Gastroesophageal sphincter (tissue), 4 donors: ENCODE results near the gene DOK5. TPM values are rescaled to one million over a fixed set of nuclear protein-coding genes. Genes with fewer than 3 reads are reported as not detected.

ENCODE experiments used
- ATAC-seq: fragments of 150-250 bp; one replicate; pipeline ENCODE4 v1.9.1; 2016; ENCODE audit warnings: mild to moderate bottlenecking, moderate library complexity
- H3K27ac ChIP-seq, 4 donors: fragments of 200-600 bp; sonication (generic) in 3 of 4; 1 replicate in 3 of 4; 2 replicates in 1 of 4; pipeline ENCODE4 v1.5.1; 2016 to 2019
- H3K27me3 ChIP-seq: fragments of 200-600 bp; sonication (generic); one replicate; pipeline ENCODE4 v1.5.1; 2019
- H3K36me3 ChIP-seq, 2 donors: fragments of 200-600 bp; sonication (generic); one replicate each; pipeline ENCODE4 v1.5.1; 2019; ENCODE audit warnings: control low read depth in 1 of 2
- H3K4me1 ChIP-seq, 3 donors: fragments of 200-600 bp; sonication (generic); 1 replicate in 2 of 3; 2 replicates in 1 of 3; pipeline ENCODE4 v1.5.1; 2016 to 2019; ENCODE audit warnings: control low read depth in 2 of 3
- H3K4me3 ChIP-seq, 2 donors: fragments of 200-600 bp; sonication (generic); one replicate each; pipeline ENCODE4 v1.5.1; 2019; ENCODE audit warnings: mild to moderate bottlenecking in 1 of 2, moderate library complexity in 1 of 2
- H3K9me3 ChIP-seq, 3 donors: fragments of 200-600 bp; sonication (generic); one replicate each; pipeline ENCODE4 v1.5.1; 2017 to 2019; ENCODE audit warnings: control low read depth in 2 of 3
- EP300 ChIP-seq: sonication (generic); formaldehyde crosslinking; IDR thresholded peaks from one replicate; pipeline ENCODE4 v1.6.1; 2017; ENCODE audit warnings: antibody characterized with exemption, mild to moderate bottlenecking
- POLR2A ChIP-seq, 2 donors: fragments of 450-650 bp; IDR thresholded peaks; one replicate each; pipeline ENCODE4 v1.6.1; 2017; ENCODE audit warnings: antibody characterized with exemption in 2 of 2, mild to moderate bottlenecking in 2 of 2, moderate library complexity in 1 of 2
- POLR2AphosphoS5 ChIP-seq: sonication (generic); formaldehyde crosslinking; IDR thresholded peaks from one replicate; pipeline ENCODE4 v1.6.1; 2017; ENCODE audit warnings: antibody characterized with exemption
- WGBS, 2 donors: methylation state at CpG; one replicate each; pipeline ENCODE4 v1.1.5; 2018; ENCODE audit warnings: low coverage in 1 of 2; 5-methylcytosine and 5-hydroxymethylcytosine counted together
- total RNA-seq, 4 donors: library from RNA; depleted of rRNA; stranded (reverse); fragments of >200 nt; gene quantifications; one replicate each; pipeline ENCODE4 v1.1.0, GENCODE V29; 2016
- TF ChIP-seq, protein P1 (sequence below), 4 experiments: fragments of 200-600 bp in 2 of 4; fragments of 450-650 bp in 2 of 4; sonication (generic) in 1 of 4; IDR thresholded peaks; one replicate each; pipeline ENCODE4 v1.5.1; 2017 to 2019; ENCODE audit warnings: antibody characterized with exemption in 4 of 4, mild to moderate bottlenecking in 2 of 4, moderate library complexity in 2 of 4

DOK5 gene
- total RNA-seq, 4 donors from 2014 or later, result 0.62 to 2.7 (median 1.4) TPM

DNA sequence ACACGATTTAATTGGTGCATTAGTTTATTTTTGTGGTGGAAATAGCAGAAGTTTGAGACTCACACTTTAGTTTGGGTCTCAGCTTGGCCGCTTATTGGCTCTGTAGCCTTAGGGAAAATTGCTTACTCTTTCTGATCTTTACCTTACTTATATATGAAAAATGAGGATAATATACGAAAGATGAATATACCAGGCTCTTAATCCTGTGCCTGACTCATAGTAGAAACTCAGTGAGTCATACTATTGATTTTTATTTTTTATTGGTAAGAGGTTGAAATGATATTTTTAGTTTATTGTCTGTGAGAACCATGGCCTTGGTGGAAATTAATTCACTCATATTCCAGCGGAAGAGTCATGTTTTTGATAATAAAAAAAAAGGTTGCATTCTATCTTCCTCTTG is 11.2 kb downstream of the DOK5 start:
- TF ChIP-seq EP300, result no peak
- TF ChIP-seq, protein P1, sequence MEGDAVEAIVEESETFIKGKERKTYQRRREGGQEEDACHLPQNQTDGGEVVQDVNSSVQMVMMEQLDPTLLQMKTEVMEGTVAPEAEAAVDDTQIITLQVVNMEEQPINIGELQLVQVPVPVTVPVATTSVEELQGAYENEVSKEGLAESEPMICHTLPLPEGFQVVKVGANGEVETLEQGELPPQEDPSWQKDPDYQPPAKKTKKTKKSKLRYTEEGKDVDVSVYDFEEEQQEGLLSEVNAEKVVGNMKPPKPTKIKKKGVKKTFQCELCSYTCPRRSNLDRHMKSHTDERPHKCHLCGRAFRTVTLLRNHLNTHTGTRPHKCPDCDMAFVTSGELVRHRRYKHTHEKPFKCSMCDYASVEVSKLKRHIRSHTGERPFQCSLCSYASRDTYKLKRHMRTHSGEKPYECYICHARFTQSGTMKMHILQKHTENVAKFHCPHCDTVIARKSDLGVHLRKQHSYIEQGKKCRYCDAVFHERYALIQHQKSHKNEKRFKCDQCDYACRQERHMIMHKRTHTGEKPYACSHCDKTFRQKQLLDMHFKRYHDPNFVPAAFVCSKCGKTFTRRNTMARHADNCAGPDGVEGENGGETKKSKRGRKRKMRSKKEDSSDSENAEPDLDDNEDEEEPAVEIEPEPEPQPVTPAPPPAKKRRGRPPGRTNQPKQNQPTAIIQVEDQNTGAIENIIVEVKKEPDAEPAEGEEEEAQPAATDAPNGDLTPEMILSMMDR (IDR thresholded peaks at IDR 0.05), result no peak
- no peak for TF ChIP-seq POLR2AphosphoS5
- TF ChIP-seq POLR2A (IDR thresholded peaks at IDR 0.05), result no peak
- no peaks in the 10 kb centered on the region for H3K27me3 ChIP-seq
- no peaks in the 10 kb centered on the region for H3K9me3 ChIP-seq
- no peak overlapping the region for H3K4me3 ChIP-seq
- no peak overlapping the region for H3K27ac ChIP-seq
- no peaks in the 10 kb centered on the region for H3K4me1 ChIP-seq
- 85 to 89% methylated on average over 3 to 4 of the region's 4 CpGs for WGBS, 2 donors
- H3K36me3 ChIP-seq, result no peaks in the 10 kb centered on the region
- ATAC-seq, result no peak

DNA sequence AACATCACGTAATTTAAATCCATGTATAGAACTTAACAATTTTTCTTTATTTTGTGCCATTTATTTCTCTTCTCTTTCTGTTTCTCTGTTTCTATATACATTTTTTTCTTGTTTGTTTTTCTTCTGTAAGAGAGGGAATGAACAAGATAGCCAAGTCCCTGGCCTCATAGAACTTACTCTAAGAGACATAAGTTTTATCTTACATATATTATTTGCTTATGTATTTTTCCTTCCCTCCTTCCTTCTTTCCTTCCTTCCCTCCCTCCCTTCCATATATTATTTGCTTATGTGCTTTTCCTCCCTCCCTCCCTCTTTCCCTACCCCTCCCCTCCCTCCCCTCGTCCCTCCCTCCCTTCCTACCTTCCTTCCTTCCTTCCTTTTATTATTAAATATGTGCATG is 13.0 kb downstream of the DOK5 start:
- WGBS, 2 donors, result 78 to 80% methylated on average over 2 of the region's 2 CpGs
- H3K4me1 ChIP-seq, result no peaks in the 10 kb centered on the region

DNA sequence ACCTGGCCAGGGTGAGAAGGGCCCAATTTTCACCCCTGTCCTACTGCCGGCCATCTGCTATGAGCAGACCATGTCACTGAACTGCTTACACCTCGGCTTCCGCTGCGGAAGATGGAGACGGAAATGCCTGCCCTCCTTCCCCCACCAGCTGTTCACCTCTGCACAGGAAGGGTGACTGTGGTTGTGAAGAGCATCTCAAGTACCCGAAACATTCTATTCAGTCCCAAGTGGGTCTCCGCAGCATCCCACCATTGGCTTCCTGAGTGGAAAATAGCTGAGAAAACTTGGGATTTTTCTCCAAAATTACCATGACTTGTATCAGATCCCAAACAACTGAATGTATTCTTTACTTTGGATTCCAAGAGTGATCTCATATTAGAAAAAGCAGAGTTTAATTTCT is 16.1 kb downstream of the DOK5 start:
- Histone ChIP-seq H3K9me3 (no peaks in the 10 kb centered on the region), H3K36me3 (no peaks in the 10 kb centered on the region), H3K4me1 (no peaks in the 10 kb centered on the region), H3K4me3 (no peak overlapping the region), H3K27ac (no peak overlapping the region), H3K27me3 (no peaks in the 10 kb centered on the region)
- ATAC-seq, result no peak
- no peak for TF ChIP-seq EP300
- WGBS, 2 donors, result 86 to 96% methylated on average over 5 to 6 of the region's 7 CpGs

More for the DNA sequence above, 13.0 kb downstream of the DOK5 start:
- H3K27me3 ChIP-seq, result no peaks in the 10 kb centered on the region
- no peak overlapping the region for H3K4me3 ChIP-seq
- H3K9me3 ChIP-seq, result no peaks in the 10 kb centered on the region
- H3K36me3 ChIP-seq, result no peaks in the 10 kb centered on the region
- no peak for TF ChIP-seq POLR2AphosphoS5
- TF ChIP-seq, protein P1 (IDR thresholded peaks at IDR 0.05), result no peak
- TF ChIP-seq POLR2A (IDR thresholded peaks at IDR 0.05), result no peak
- no peak for TF ChIP-seq EP300
- H3K27ac ChIP-seq, result no peak overlapping the region
- ATAC-seq, result no peak

DNA sequence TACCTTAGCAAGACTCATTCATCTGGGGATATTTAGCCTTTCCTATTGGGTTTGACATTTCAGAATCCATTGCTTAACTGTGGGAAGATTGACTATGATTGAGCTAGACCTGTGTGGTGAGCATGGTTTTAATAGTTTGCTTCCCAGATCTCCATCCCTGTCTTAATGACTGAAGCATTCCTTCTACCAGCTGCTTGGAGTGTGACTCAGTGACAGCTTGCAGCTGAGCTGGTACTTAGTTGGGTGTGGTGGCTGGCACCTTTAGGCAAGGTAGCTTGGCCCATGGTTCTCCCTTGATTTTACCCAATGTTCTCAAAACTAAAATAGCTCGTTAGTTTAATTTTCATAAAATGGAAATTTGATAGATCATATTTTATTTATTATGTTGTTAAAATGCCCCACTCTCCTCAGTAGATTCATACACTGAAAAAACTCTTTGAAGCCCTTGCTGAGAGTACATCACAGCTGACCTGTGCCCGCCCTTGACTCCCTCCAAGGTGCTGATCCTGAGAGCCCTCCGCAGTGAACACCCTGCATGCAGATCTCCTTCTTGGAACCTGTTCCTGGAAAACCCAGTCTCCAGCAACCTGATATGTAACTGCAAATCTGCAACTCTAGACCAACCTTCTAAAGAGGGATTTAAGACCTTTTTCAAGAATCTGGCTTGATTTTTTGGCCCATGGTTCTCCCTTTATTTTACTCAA is 19.1 kb downstream of the DOK5 start:
- no peak for ATAC-seq
- Histone ChIP-seq H3K27me3 (no peaks in the 10 kb centered on the region), H3K4me1 (no peaks in the 10 kb centered on the region), H3K27ac (no peak overlapping the region), H3K4me3 (no peak overlapping the region), H3K9me3 (no peaks in the 10 kb centered on the region), H3K36me3 (no peaks in the 10 kb centered on the region)
- no peak for TF ChIP-seq EP300
- no peak for TF ChIP-seq POLR2A (IDR thresholded peaks at IDR 0.05)
- TF ChIP-seq POLR2AphosphoS5, result no peak
- TF ChIP-seq, protein P1 (IDR thresholded peaks at IDR 0.05), result no peak
- WGBS, 2 donors, result 42 to 97% methylated on average over 2 to 3 of the region's 3 CpGs

DNA sequence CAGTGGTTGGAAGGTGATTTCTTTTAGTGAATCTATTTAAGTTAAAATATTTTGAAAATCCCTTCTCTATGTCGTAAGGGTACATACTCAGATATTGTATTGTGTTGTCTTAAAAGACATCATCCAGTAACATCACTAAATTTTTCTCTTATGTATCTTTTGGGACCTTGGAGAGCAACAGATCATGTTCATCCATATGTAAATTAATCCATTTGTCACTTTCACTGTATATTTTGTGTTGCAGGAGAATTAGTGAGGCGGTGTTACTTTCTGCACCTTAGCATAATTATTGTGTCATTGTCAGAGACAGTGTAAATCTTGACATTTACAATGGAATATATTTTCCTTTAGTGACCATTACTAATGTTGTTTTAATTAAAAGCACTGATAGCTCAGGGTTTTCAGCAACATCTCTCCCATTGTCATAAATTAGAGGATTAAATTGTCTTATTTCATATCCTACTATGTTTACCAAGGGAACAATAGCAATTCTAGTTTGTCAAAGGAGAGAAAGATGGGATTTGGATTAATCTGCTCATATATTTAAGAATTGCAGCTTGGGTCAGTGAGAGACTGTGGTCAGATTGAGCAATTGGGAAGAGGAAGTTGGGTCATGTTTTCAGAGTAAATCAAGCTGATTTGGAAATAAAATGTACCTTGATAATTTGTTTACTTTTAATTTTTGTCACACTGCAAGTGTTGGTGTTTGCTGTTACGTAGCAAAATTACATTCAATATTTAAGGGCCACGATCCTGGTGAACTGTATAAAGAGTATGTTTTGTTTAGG is 22.7 kb downstream of the DOK5 start:
- no peak overlapping the region for H3K27ac ChIP-seq
- H3K4me1 ChIP-seq, result no peaks in the 10 kb centered on the region
- no peak for ATAC-seq
- no peaks in the 10 kb centered on the region for H3K27me3 ChIP-seq
- no peaks in the 10 kb centered on the region for H3K36me3 ChIP-seq
- H3K4me3 ChIP-seq, result no peak overlapping the region
- H3K9me3 ChIP-seq, result no peaks in the 10 kb centered on the region
- TF ChIP-seq POLR2A (IDR thresholded peaks at IDR 0.05) (no peak), EP300 (no peak), POLR2AphosphoS5 (no peak)
- TF ChIP-seq, protein P1 (IDR thresholded peaks at IDR 0.05), result no peak
- 63 to 96% methylated on average over 4 of the region's 4 CpGs for whole genome bisulfite sequencing, 2 donors
